T-helper 1 cell (primary cell): Measurements from ENCODE around the gene TRABD2B.

Experiments
- DNase-seq, 5 donors: peaks; one replicate each; pipeline ENCODE4 v3.0.0-alpha.2; 2012 to 2020

The TRABD2B gene

DNA sequence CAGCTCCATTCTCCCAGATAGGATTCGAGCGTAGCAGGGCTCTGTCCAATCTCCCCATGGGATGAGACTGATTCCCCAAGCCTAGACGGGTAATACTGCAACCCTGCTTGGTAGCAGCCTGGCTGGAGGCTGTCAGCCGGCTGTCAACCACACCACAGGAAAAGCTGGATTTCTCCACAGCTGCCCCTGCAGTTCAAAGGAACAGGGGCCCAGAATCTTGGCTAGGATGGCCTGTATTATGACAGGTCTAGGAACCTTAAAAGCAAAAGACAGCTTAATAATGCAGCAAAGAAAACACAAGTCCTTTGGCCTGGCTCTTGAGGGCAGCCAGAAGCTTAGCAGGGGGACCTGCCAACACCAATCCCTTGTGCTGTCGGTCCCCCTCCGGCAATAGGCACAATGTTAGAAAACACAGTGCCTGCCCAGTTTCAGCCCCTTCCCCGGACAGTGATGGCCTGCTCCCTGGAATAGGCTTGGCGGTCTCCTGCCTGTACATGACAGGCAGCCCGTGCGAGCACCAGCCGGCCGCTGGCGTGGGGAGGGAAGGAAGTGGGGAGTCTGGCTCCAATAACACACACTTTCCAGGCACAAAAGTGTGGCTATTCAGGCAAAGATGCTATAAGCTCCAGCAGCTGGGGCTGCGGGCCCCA lies 90.5 kb downstream of the TRABD2B start:
- no peak for DNase-seq

DNA sequence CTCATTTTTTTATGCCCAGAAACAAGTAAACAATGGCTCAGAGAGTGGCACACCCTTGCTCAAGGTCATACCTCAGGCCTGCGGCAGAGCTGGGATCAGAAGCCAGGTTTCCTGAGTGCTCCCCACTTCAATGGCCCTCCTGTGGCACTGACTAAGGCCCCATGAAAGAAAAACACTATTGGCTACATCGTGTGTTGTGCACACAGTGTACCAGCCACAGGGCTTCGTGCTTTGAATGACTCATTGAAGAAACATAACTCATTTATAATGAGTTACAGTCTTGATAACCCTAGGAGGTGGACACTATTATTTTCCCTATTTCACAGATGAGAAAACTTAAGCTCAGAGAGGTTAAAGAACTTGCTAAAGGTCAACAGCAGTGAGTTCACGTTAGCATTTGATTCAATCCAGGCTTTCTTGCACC lies 91.2 kb downstream of the TRABD2B start:
- DNase-seq, result no peak

DNA sequence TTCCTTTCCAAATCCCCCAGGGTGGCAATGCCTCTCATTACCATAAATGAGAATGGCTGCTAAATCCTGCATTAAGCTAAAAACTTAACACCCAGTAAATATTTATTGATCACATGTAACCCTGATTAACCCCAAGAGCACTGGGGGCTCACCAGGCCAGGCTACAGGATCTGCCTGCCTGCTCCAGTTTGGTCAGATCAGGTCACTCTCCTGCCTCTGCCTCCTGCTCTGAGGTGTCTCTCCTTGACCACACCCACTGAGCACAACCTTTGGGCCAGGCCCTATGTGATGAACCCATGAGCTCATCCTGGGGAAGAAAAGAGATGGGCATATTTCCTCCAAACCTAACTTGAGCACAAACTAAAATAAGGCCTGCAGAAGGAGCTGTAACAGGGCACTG lies 93.5 kb downstream of the TRABD2B start:
- no peak for DNase-seq

DNA sequence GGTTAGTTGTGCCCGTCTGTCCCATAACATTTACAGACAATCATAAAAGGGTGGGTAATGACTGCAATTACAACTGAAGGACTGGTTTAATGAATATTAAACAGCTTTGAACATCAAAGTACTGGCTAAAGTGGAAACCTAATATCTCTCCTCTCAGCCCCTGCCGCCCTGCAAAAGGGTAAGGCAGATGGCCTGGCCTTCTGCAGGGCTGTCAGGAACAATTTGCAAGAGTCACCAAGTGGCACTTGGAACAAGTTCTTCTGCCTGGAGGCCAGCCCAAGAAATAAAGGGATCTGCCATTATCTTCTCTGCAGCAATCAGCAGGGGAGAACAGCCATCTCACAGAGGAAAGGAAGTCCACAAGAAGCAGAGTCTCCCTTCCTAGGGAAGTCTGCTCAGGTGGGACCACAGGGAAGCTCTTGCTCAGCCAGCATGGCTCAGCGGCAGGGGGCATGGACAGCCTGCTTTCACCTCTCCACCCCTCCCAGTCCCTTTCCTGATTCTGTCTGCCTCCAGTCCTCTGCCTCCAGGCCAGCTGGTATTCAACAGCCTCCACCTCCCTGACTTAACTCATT lies 96.1 kb downstream of the TRABD2B start:
- no peak for DNase-seq

DNA sequence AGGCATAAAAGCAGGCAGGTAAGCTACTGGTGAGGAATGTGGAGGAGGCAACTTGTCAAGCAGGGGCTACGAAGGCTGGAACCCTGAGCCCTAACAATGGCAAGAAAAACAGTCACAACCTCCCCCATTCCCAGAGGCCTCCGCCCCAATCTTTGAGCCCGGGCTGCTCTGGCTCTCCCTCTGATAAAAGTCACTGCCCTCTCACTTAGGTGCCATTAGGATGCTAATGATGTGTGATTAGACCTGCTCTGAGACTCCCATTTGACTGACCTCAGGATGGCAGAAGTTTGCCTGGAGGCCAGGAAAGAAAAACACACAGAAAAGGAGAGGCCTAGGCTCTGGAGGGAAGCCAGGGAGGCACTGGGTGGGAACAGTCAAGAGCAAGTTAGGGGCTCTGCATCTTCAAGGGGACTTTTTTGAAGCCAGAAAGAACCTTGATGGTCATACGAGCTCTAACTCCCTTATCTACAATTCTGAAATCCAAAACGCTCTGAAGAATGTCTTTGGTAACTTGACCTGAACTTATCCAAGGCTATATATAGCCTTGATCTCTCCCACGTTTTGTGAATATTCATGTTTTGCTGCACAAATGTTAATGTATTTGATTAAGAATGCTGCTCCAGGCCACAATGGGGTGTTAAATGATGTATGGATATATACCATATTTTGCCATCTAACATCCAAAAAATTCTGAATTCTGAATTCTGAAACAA lies 98.9 kb downstream of the TRABD2B start:
- no peak for DNase-seq

DNA sequence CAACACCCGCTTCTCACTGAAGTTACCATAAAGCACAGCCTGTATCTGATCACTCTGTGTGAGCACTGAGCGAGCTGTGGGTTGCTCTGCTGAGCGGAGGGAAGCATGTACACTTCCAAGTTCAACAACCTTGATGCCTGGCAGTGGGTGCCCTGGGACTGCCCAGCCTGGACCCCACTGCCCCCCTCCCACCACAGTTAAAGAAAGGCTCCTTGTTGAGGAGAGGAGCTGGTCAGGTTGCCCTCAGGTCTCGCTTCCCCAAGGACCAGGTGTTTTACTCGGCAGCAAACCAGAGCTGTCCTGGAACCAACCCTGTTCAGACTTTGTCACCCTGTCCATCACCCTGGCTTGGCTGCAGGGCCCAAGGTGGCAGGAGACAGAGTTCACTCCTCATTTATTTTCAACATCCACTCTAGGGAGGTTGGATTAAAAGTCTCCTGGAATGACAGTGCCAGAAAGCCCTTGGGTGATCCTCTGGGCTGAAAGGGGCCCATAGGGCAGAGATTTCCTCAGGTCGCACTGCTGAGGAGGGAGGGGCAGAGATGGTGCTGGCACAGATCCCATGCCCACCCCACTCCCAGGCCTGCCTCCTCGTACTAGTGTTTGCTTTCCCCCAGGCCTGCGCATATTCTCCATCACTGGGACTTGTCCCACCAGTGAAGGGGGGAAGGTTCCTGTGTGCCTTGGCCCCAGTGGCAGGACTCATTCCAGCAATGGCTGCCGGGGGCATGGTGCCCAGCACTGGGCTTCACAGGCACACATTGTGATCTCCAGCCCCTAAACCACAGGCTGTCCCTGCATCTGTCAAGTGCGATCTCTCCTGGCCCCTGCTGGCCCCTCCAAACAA lies 101.7 kb downstream of the TRABD2B start:
- DNase-seq, result no peak

DNA sequence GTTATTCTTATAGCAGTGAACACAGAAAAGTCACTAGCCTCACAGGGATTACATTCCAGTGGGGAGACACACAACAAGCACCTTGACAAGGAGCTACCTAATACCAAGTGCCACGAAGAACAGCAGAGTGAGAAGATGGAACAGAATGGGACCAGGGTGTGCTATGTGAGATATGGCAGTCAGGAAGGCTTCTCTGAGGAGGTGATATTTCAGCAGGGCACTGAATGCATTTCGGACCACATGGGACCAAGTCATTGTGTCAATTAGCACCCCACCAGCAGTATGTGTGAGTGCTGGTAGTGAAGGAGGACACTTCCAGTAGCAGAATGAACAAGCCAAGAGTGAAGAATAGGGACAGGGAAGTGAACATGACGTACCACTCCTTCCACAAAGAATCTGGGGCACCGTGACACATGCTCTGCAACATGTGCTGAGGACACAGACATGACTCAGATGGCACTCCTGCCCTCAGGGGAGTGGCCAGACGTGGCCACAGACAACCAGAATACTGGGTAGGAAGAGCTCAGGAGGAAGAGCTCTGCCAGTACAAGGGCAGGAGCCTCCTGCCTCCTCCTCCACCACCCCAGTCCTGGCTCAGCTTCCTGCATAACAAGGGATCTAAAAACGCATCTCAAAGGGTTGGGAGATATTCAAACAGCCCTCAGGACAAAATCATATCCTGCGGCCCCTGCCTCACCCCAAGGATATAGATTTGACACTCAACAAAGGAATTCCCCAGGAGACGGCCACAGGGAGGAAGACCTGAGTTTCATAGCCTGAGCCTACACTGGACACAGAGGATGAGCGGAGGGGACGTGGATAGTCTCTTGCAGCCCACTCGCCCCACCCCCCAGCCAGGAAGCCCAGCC lies 102.5 kb downstream of the TRABD2B start:
- DNase-seq, result no peak

DNA sequence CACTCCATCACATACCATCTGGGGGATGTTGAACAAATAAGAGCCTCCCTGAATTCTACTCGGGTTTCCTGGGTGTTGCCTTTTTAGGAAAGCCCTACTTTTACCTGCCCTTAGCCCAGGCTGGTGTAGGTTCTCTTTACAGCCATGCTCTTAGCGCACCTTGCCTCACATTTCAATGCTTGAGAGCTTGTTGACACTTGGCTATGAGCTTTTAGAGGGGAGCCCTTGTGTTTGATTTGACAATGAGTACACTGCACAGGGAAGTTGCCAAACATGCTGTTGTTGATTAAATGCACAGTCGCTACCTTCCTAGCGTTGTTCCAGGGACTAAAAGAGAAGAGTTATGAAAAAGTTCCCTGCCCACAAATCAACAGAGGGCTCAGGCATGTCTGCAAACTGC lies 103.8 kb downstream of the TRABD2B start:
- no peak for DNase-seq

DNA sequence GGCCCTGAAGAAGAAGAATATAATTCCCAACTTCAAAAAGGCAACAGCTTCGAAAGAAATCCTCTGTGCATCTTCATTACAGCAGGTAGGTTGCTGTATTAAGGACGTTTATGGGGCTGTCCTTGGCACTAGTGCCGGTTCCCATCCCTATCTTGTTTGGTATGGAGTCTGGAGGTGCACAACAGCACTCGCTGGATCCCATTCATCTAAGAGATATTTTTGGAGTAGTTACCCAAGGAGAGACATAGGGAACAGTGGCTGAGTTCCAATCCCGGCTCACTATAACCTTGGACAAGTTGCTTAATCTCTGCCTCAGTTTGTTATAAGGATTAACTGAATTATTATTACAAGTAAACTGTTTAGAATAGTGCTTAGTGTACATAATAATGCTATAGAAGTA lies 106.4 kb downstream of the TRABD2B start:
- no peak for DNase-seq

DNA sequence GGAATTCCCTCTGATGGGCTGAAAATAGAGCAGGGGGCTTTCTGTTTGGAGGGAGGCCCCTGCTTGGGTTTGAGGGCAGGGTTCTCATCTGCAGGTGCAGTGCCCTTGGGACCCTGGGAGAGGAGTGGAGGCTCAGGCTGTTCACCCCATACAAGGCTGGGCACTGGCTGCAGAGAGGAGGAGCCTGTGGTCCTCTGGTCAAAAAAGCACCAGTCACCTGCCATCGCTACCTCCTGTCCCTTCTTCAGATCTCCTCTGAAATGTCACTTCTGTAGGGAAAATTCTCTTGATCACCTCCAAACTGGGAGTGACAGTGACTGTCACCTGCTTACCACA lies 108.9 kb downstream of the TRABD2B start:
- DNase-seq, result no peak

DNA sequence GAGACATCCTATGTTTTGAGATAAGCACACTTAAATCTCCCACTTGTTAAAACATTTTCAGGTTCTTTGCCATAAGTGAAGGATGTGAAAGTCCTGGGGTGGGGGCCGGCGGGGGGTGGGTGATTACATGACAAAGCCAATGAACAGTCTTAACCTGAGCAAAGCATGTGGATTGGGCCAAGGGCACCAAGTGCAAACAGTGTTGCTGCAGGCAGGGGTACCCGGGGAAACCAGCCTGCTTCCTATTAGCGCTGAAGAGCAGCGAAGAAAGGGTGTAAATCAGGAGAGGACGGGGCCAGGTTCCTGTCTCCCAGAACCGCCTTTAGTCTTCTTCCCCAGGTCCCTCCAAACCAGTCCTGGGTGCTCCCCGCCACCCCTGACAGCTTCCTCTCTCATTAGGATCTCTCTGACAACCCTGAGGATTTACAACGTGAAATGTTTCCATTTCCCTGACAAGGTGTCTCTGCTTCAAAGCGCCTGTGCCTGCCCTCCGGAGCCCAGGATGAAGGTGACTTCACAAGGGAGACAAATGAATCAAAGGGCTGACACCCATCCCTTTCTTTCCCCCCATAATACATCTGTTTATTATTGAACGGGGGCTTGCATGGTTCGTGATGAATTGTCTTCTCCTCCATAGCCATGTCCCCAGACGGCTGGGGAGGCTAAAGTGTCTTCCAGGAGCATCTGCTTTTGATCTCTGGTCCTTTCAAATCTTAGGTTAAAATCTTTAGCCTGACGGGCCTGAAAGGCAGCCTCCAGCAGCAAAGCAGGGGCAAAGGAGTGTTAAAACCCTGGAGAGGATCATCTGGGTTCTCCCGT lies 109.5 kb downstream of the TRABD2B start:
- no peak for DNase-seq

DNA sequence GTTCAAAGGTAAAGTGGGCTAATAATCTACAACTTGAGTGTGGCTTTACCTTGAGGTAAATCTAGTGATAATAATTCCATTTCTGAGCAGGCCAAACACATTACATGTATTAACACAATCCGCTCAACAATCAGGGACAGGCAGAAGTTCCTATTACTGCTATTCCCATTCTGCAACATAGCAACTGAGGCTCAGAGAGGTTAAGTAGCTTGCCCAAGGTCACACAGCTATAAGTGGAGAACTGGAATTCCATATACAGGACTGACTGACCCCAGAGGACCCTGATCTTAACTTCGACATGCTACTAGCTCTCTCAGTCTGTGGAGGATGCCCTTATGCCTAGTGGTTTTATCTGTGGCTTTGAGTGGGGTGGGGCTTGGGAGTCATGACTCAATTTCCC lies 110.1 kb downstream of the TRABD2B start:
- DNase-seq, result no peak

DNA sequence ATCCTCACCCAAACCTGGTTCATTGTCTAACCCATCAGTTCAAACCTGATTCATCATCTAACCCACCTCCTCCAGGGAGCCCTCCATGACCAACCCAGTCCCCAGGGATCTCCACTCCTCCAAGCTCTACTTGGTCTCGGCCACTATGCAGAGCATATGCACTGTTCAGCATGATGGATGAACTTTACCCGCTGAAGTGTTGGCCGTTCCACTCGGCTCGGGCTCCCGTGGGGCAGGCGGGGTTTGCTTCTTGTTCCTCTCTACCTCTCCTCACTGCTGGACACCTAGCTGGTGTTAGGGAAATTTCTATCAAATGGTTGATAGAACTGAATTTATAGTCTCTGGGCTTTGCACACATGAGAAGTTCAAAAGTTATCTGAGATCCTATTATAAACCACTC lies 111.0 kb downstream of the TRABD2B start:
- no peak for DNase-seq

DNA sequence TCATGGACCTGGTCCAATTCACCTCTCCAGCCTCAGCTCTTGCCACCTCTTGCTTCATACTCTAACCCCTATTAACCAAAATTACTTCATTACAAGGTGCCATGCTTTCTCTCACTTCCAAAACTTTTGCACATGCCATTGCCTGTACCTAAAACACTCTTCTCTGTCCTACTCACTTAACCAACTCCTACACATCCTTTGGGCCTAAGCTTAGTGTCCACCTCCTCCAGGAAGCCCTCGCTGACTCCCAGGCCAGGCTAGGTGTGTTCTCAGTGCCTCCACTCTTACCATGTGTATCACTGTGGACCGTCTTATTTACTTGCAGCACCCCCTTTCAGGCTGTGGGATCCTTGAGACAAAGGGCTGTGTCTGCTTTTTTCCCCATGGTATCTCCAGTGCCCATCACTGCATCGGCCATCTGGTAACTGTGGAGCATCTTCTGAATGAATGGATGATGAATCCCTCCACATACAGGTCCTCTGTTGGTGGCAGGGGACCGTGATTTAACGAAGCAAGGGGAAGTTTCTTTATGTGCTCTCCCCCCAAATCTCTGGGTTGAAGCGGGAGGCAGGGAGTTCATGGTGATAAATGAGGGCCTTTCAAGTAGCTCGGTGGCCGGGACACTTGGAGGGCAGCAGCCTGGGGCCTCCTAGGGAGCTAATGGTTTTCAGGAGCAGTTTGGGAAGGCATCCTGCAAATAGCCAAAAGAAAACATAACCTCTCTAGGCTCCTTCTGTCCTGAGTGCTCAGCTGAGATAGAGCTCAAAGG lies 111.9 kb downstream of the TRABD2B start:
- no peak for DNase-seq

DNA sequence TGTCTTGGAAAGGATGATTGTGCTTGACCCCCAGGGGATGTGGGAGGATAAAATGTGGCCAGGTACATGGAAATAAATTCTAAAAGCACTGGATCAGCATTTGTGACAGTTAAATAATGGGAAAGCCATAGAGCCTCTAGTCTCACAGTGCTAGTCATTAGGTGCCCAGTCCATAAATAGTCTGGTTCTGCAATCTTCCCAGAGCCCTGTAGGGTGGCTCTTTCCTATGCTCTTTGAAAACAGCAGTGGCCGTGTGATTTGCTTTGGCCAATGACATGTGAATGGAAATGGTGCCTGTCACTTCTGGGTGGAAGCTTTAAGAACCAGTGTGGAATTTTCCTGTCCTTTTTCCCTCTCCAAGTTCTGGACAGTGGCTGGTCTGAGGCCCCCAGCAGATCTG lies 113.2 kb downstream of the TRABD2B start:
- no peak for DNase-seq

DNA sequence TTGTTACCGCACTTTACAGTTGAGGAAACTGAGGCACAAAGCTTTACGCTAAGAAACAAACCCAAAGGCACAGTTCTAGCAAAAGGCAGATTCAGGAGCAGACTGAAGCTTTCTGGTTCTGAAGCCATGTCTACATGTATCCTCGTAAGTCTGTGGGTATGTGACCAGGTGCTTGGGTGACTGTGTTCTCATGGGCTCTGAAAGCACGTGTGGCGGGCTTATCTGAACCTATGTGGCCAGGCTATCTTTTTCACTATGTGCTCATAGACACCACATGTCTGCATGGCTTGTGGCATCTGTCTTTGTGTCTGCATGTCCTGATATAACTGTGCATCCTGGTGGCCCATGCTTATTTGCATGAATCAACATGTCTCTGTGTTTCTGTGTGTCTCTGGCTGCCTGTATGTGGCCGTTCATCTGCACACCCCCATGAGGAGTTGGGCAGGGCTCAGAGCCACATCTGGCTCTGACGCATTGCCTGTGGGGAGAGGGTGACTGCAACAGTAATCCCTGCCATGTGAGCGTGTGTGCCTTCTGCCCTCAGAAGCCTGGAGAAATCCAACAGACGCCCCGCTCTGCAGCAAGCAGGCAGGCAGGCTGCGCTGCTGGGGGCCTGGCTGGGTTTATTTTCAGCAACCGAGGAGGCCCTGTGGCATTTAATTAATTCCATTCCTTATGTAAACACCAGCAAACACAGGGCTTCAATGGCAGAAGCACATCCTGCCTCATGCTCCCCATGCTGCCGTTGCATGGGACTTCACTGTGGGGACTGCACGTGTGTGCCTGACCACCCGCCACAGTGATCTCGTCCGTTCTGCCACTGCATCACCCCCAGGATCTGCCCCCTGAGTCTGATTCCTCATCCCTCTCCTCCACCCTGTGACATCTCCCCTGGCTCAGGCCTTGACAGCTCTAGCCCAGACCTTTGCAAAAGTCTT lies 115.4 kb downstream of the TRABD2B start:
- no peak for DNase-seq

DNA sequence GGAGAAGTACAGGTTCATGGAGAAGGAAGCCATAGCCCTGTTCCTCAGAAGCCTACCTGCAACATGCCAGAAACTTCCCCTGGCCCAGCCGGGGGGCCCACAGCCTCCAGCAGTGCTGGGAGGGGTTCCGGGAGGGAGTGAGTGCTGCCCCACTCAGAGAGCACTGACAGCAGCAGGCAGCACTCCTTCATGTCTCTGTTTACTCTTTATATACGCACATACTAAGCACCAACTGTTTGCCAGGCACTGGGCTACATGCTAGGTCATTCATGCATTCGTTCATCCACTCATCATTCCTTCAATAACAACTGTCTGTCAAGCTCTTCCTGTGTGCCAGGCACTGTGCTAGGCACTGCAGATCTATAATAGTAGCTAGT lies 120.6 kb downstream of the TRABD2B start:
- no peak for DNase-seq

DNA sequence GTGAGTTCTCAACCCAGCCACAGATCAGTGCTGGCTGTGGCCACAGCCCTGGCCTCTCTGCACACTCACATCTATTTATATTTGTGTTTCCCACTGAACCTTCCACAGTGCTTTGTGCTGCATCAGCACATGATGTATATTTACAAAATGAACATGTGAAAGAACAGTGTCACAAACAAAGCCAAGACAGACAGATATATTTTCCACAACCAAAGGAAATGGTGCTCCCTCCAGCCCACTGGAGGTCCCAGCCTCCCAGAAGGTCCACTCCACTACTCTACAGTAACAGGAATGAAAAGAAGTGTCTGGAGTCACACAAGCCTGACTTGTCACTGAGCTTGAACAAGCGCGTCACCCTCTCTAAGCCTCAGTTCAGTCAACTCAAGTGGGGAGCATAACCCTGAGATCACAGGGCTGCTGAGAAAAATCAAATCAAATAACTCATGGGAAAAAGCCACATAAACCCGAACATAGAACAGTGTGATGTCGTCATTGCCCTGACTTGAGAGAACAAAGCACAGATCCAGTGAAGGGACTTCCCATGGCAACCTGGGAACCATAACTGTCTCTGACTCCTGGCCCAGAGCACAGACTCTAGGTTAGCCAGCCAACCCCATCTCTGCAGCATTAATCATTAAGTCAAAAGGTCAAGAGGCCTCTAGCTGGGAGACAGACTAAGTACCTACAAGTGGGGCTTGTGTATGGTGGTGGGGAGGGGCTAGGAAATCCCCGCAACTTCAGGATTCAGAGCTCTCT lies 121.2 kb downstream of the TRABD2B start:
- no peak for DNase-seq

DNA sequence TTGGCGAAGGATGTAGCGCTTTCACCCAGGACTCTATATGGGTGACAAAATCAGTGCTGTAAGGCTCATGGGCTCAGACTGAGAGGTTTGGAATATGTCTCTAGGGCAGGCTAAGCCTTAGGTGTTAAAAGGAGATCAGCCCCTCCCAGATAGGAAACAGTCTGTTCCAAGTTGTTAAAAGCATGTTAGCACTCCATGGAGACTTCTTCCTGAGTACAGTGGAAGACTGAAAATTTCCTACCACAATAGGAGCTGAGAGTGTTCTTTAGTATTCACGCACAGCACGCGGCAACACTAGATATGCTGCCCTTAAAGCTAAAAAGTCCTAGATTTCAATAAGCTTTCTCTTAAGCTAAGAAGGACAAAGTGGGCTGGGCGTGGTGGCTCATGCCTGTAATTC lies 122.1 kb downstream of the TRABD2B start:
- DNase-seq, result no peak
